IMR-90 (cell line): Measurements from ENCODE around the gene PPP1R37. TPM values are rescaled to one million over a fixed set of nuclear protein-coding genes. Genes with fewer than 3 reads are reported as not detected.
A peak's percentile ranks its signal among the peaks of the same experiment; 100 is the strongest.

Experiments used
- ATAC-seq: fragments of 200-7000 bp; cut with Tn5 transposase; 2 replicates; pipeline ENCODE4 v1.9.1; 2020; ENCODE audit warnings: low read depth, mild to moderate bottlenecking, moderate library complexity
- BruUV-seq: library from RNA; stranded (reverse); fragments of 400-500 nt; replicated peaks from 2 replicates; lab custom pipeline; 2021; lab: Mats Ljungman, UMichigan
- CTCF ChIA-PET: fragments of 300-600 bp; formaldehyde crosslinking; extraction: SDS; loops from one replicate; lab custom pipeline; 2021; ENCODE audit warnings: antibody characterized with exemption; lab: Yijun Ruan, JAX
- POLR2A ChIA-PET: fragments of 300-600 bp; sonication (Branson Sonifier 250); formaldehyde crosslinking; loops from one replicate; lab custom pipeline; 2022; ENCODE audit warnings: antibody characterized with exemption; ENCODE audit not compliant: unreplicated experiment; lab: Charles Lee
- DNase-seq: peaks from one replicate; pipeline ENCODE4 v3.0.0; 2013
- H2AFZ ChIP-seq: replicated peaks from 2 replicates; pipeline ENCODE3; 2013; ENCODE audit warnings: low read length, mild to moderate bottlenecking; ENCODE audit not compliant: poor library complexity
- H2AK5ac ChIP-seq: 2 replicates; pipeline ENCODE4 v1.6.1; 2013; ENCODE audit warnings: low read depth, low read length, inconsistent platforms
- H2AK9ac ChIP-seq: replicated peaks from 2 replicates; pipeline ENCODE3; 2013; ENCODE audit warnings: mild to moderate bottlenecking, low read depth, low read length, moderate library complexity; ENCODE audit not compliant: poor library complexity
- H2BK120ac ChIP-seq: 2 replicates; pipeline ENCODE4 v1.6.1; 2013; ENCODE audit warnings: low read depth, low read length, inconsistent platforms
- H2BK15ac ChIP-seq: 3 replicates; pipeline ENCODE4 v1.6.1; 2013; ENCODE audit warnings: low read depth, low read length, inconsistent platforms
- H2BK20ac ChIP-seq: 2 replicates; pipeline ENCODE4 v1.6.1; 2013; ENCODE audit warnings: low read depth, mild to moderate bottlenecking, inconsistent platforms, low read length, moderate library complexity
- H2BK5ac ChIP-seq: 2 replicates; pipeline ENCODE4 v1.6.1; 2013; ENCODE audit warnings: mild to moderate bottlenecking, low read depth, low read length, inconsistent platforms; ENCODE audit not compliant: poor library complexity, severe bottlenecking
- H3K14ac ChIP-seq: replicated peaks from 2 replicates; pipeline ENCODE4 v1.6.1; 2013; ENCODE audit warnings: low read depth, low read length, inconsistent platforms
- H3K18ac ChIP-seq: 2 replicates; pipeline ENCODE4 v1.6.1; 2013; ENCODE audit warnings: low read depth, low read length, control low read depth
- H3K23ac ChIP-seq: 2 replicates; pipeline ENCODE4 v1.6.1; 2013; ENCODE audit warnings: low read depth, low read length, inconsistent platforms
- H3K27ac ChIP-seq: 2 replicates; pipeline ENCODE4 v1.5.1; 2013; ENCODE audit warnings: mild to moderate bottlenecking, control low read depth, low read length; ENCODE audit not compliant: insufficient read depth
- H3K27me3 ChIP-seq: 2 replicates; pipeline ENCODE4 v1.6.1; 2013; ENCODE audit warnings: low read length; ENCODE audit not compliant: control insufficient read depth, insufficient read depth
- H3K36me3 ChIP-seq: 2 replicates; pipeline ENCODE4 v1.6.1; 2013; ENCODE audit warnings: low read length, mixed read lengths; ENCODE audit not compliant: control insufficient read depth, insufficient read depth
- H3K4ac ChIP-seq: 2 replicates; pipeline ENCODE4 v1.6.1; 2013; ENCODE audit warnings: low read depth, low read length, inconsistent platforms
- H3K4me1 ChIP-seq: 2 replicates; pipeline ENCODE4 v1.6.1; 2013; ENCODE audit warnings: low read length, mixed read lengths; ENCODE audit not compliant: control insufficient read depth, insufficient read depth
- H3K4me2 ChIP-seq: 2 replicates; pipeline ENCODE4 v1.6.1; 2013; ENCODE audit warnings: low read depth, mild to moderate bottlenecking, control low read depth, low read length, moderate library complexity
- H3K4me3 ChIP-seq: 2 replicates; pipeline ENCODE4 v1.5.1; 2013; ENCODE audit warnings: low read depth, mild to moderate bottlenecking, control low read depth, low read length, moderate library complexity; ENCODE audit not compliant: insufficient read depth
- H3K56ac ChIP-seq: 2 replicates; pipeline ENCODE4 v1.6.1; 2013; ENCODE audit warnings: low read length, inconsistent platforms; ENCODE audit not compliant: insufficient read depth; ENCODE audit errors: extremely low read depth
- H3K79me1 ChIP-seq, 2 experiments: 2 replicates each; pipeline ENCODE4 v1.6.1; 2013; ENCODE audit warnings: low read length in 2 of 2, inconsistent platforms in 1 of 2, low read depth in 1 of 2
- H3K9ac ChIP-seq: 2 replicates; pipeline ENCODE4 v1.6.1; 2013; ENCODE audit warnings: low read depth, low read length, control low read depth
- H3K9me1 ChIP-seq: 2 replicates; pipeline ENCODE4 v1.6.1; 2013; ENCODE audit warnings: low read length, inconsistent platforms; ENCODE audit not compliant: insufficient read depth
- H3K9me3 ChIP-seq: 2 replicates; pipeline ENCODE4 v1.6.1; 2013; ENCODE audit warnings: low read length; ENCODE audit not compliant: control insufficient read depth, insufficient read depth
- H4K20me1 ChIP-seq: 2 replicates; pipeline ENCODE4 v1.6.1; 2013; ENCODE audit warnings: low read length, inconsistent platforms; ENCODE audit not compliant: insufficient read depth
- H4K5ac ChIP-seq: 2 replicates; pipeline ENCODE4 v1.6.1; 2013; ENCODE audit warnings: mild to moderate bottlenecking, low read depth, low read length, control low read depth
- H4K8ac ChIP-seq, 2 experiments: 2 replicates each; pipeline ENCODE4 v1.6.1; 2013; ENCODE audit warnings: low read depth in 2 of 2, low read length in 2 of 2, control low read depth in 1 of 2, inconsistent platforms in 1 of 2
- H4K91ac ChIP-seq: 2 replicates; pipeline ENCODE4 v1.6.1; 2013; ENCODE audit warnings: low read depth, low read length, inconsistent platforms; ENCODE audit not compliant: insufficient read depth
- RCOR1 ChIP-seq: IDR thresholded peaks from 2 replicates; pipeline ENCODE4 v1.6.1; 2012; ENCODE audit warnings: mild to moderate bottlenecking, low read length, improper control_type of control experiment; ENCODE audit not compliant: insufficient replicate concordance
- USF2 ChIP-seq: fragments of 150-350 bp; IDR thresholded peaks from 2 replicates; pipeline ENCODE4 v1.6.1; 2017; ENCODE audit warnings: mild to moderate bottlenecking, antibody characterized with exemption, low read length, low read depth
- WGBS, 2 experiments: methylation state at CpG; one replicate each; pipeline versions ENCODE4 v1.1.5 to v1.1.7; 2013; ENCODE audit warnings: missing lambda C conversion rate in 2 of 2; ENCODE audit not compliant: insufficient read length in 1 of 2; ENCODE audit errors: extremely low coverage in 2 of 2; 5-methylcytosine and 5-hydroxymethylcytosine counted together
- dilution Hi-C: fragments of 300-500 bp; cut with HindIII; formaldehyde crosslinking; loops from one replicate; pipeline ENCODE4 v1.14.3; 2018; ENCODE audit warnings: low sequenced_read_pairs; ENCODE audit not compliant: unreplicated experiment
- in situ Hi-C: fragments of 300-500 bp; cut with MboI; formaldehyde crosslinking; loops from 3 replicates; pipeline ENCODE4 v1.14.3; 2019; ENCODE audit warnings: low sequenced_read_pairs, inconsistent platforms, mixed read lengths
- intact Hi-C: fragments of 100-400 bp; cut with micrococcal nuclease; formaldehyde crosslinking; loops from 2 replicates; pipeline ENCODE4 v1.10.0; 2022
- polyA plus RNA-seq, 3 experiments: library from polyadenylated mRNA; depleted of rRNA; stranded (reverse); fragments of >200 nt; gene quantifications; 2 replicates each; pipeline ENCODE4 v1.2.3, GENCODE V29; 2012; ENCODE audit warnings: low replicate concordance in 1 of 3
- total RNA-seq: library from RNA; depleted of rRNA; stranded (reverse); fragments of >200 nt; gene quantifications from 2 replicates; pipeline ENCODE4 v1.2.3, GENCODE V29; 2012

PPP1R37 gene
- total and polyA plus RNA-seq, 2 of the 4 experiments (the other 2 are of a cell fraction): 13.1 to 18.5 TPM

GRCh38 chr19:45152504-45153338 lies 59.7 kb downstream of the PPP1R37 start:
- Histone ChIP-seq H3K14ac (no peak overlapping the region), H2BK15ac (no peak overlapping the region), H4K5ac (no peak overlapping the region), H3K18ac (no peak overlapping the region), H2AFZ (peak overlapping the region; percentile 86), H3K79me1 (no peaks in the 10 kb centered on the region), H4K8ac (no peak overlapping the region), H3K27me3 (peaks cover 20% of the 10 kb centered on the region), H3K4me3 (peak overlapping the region; percentile 19), H3K4me2 (peak overlapping the region; percentile 76), H2BK5ac (no peak overlapping the region), H2AK5ac (no peak overlapping the region), H3K4me1 (peaks cover 18% of the 10 kb centered on the region), H2AK9ac (peak overlapping the region; percentile 67), H3K9me3 (no peaks in the 10 kb centered on the region), H4K91ac (no peak overlapping the region), H3K4ac (no peak overlapping the region), H3K9ac (no peak overlapping the region), H2BK120ac (no peak overlapping the region), H3K27ac (no peak overlapping the region), H3K56ac (no peak overlapping the region), H4K20me1 (peaks cover 8% of the 10 kb centered on the region), H3K36me3 (no peaks in the 10 kb centered on the region), H3K9me1 (peaks cover 7% of the 10 kb centered on the region; the same call in 1 of the 2 replicates), H3K23ac (no peak overlapping the region), H2BK20ac (no peak overlapping the region)
- CTCF ChIA-PET: interaction anchor here (1.1 kb wide), 1 partner anchor 25 kb away, joined by 3 read pairs; the partner anchor contains the start of gene TRAPPC6A
- DNase-seq (peak; percentile 40), ATAC-seq (peak; percentile 8)
- BruUV-seq: no TSS peak
- dilution Hi-C loops (no loop called here), intact Hi-C loops (no loop called here), in situ Hi-C loops (no loop called here)
- WGBS, 2 experiments: 12% methylated on average over 75 of the region's 91 CpGs; no CpG with 5 or more reads in 1 of the 2 experiments
- POLR2A ChIA-PET: no interaction called here
- TF ChIP-seq USF2 (0 out of 2 replicates have a peak, but pooled peaks have one; percentile 16), RCOR1 (no peak)
